Lower lobe of right lung (tissue), 2 donors: Measurements from ENCODE around the gene WDR93. TPM values are rescaled to one million over a fixed set of nuclear protein-coding genes. Genes with fewer than 3 reads are reported as not detected.
"Not testable (repeated sequence)": the region's sequence is repeated elsewhere in the genome, so short reads cannot be mapped to it uniquely, and the experiment has no call there.

Experiments used
- ATAC-seq, 2 donors: fragments of 200-7000 bp; cut with Tn5 transposase; one replicate each; pipeline ENCODE4 v1.9.1; 2020 to 2022; ENCODE audit warnings: mild to moderate bottlenecking in 2 of 2, moderate library complexity in 2 of 2
- DNase-seq: peaks from one replicate; pipeline ENCODE4 v3.0.0-alpha.2; 2020
- H3K27ac ChIP-seq: fragments of 200-600 bp; one replicate; pipeline ENCODE4 v1.8.0; 2022
- H3K27me3 ChIP-seq: fragments of 200-600 bp; one replicate; pipeline ENCODE4 v1.8.0; 2022; ENCODE audit warnings: low read depth
- H3K36me3 ChIP-seq: fragments of 200-600 bp; one replicate; pipeline ENCODE4 v1.8.0; 2022; ENCODE audit warnings: mild to moderate bottlenecking
- H3K4me1 ChIP-seq: fragments of 200-600 bp; one replicate; pipeline ENCODE4 v1.8.0; 2022
- H3K4me3 ChIP-seq: fragments of 200-600 bp; one replicate; pipeline ENCODE4 v1.8.0; 2022; ENCODE audit warnings: mild to moderate bottlenecking
- H3K9me3 ChIP-seq: fragments of 200-600 bp; one replicate; pipeline ENCODE4 v1.8.0; 2022
- intact Hi-C: fragments of 100-400 bp; cut with DNase I; formaldehyde crosslinking; loops from one replicate; pipeline ENCODE4 v1.11.0; 2022
- total RNA-seq: library from RNA; stranded (reverse); fragmentation: NEBNext Ultra II Directional; extraction: Animal tissue kit (Norgen Biotek cat#: 25700); gene quantifications from one replicate; pipeline ENCODE4 v1.2.1, GENCODE V29; 2021
- TF ChIP-seq, protein P1 (sequence below): fragments of 200-600 bp; IDR thresholded peaks from one replicate; pipeline ENCODE4 v1.8.0; 2022; ENCODE audit warnings: antibody characterized with exemption, mild to moderate bottlenecking
- donor health status: DM: no; HTN: yes; CAD: no; lungs with severe emphysema.

Gene WDR93
- total RNA-seq, 1 donor from 2014 or later = 1.2 TPM

DNA sequence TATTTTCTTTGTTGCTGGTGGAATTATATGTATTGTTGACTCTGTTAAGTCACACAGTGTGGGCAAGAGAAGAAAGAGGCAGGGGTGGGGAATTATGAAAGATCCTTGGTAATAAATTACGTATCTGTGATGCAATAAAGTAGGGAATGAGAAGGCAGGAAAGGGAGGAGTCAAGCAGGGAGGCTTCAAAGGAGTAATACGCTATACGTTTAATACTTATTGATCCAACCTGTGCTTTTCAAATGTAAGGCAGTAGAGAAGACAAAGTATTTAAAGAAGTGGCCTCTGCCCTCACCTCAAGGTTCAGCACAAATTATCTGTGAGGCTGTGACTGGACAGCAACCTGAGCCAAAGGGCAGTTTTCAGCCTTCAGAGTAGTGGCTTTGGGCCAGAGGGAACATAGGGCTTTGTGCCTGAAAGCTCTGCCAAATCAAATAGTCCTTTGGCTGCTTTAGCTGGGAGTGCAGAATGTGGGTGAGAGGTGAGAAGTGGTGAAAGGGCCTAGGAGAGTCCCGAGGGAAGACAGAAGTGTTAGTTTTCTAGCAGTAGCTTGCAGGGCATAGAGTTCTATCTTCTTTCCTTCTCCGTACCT lies 10.2 kb upstream of the WDR93 start:
- no peaks in the 10 kb centered on the region for H3K9me3 ChIP-seq
- TF ChIP-seq, protein P1, sequence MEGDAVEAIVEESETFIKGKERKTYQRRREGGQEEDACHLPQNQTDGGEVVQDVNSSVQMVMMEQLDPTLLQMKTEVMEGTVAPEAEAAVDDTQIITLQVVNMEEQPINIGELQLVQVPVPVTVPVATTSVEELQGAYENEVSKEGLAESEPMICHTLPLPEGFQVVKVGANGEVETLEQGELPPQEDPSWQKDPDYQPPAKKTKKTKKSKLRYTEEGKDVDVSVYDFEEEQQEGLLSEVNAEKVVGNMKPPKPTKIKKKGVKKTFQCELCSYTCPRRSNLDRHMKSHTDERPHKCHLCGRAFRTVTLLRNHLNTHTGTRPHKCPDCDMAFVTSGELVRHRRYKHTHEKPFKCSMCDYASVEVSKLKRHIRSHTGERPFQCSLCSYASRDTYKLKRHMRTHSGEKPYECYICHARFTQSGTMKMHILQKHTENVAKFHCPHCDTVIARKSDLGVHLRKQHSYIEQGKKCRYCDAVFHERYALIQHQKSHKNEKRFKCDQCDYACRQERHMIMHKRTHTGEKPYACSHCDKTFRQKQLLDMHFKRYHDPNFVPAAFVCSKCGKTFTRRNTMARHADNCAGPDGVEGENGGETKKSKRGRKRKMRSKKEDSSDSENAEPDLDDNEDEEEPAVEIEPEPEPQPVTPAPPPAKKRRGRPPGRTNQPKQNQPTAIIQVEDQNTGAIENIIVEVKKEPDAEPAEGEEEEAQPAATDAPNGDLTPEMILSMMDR = no peak
- H3K27ac ChIP-seq = peak overlapping the region; percentile 59
- ATAC-seq (peak; percentile 95 to 97), DNase-seq (no peak)
- H3K27me3 ChIP-seq = no peaks in the 10 kb centered on the region
- H3K36me3 ChIP-seq = peaks cover 16% of the 10 kb centered on the region
- H3K4me1 ChIP-seq = peaks cover 19% of the 10 kb centered on the region
- intact Hi-C loops = no loop called here
- H3K4me3 ChIP-seq = no peak overlapping the region

DNA sequence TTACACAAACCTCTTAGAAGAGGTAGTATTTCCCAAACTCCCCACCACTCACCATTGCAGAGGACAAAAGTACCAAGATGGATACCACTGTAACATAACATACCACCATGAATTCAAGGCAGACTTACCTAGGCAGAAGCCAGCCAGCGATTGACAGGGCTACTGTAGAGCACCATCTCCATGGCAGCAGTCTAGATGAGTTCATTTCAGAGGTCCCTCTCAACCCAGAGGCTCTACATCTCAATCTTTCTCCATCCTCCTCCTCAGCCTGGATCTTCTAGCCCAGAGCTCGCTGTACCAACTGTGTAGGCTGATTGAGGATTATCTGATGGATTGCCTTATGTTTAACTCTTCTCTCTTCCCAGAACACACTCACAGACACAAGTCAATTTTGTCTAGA lies 9.5 kb upstream of the WDR93 start:
- TF ChIP-seq, protein P1 = no peak
- peak overlapping the region; percentile 59 for H3K27ac ChIP-seq
- H3K4me1 ChIP-seq = peaks cover 19% of the 10 kb centered on the region
- ATAC-seq (peak in 1 of 2 donors; percentile 9), DNase-seq (no peak)
- peaks cover 20% of the 10 kb centered on the region for H3K36me3 ChIP-seq
- H3K27me3 ChIP-seq = no peaks in the 10 kb centered on the region
- H3K9me3 ChIP-seq = no peaks in the 10 kb centered on the region
- intact Hi-C loops = no loop called here
- no peak overlapping the region for H3K4me3 ChIP-seq

DNA sequence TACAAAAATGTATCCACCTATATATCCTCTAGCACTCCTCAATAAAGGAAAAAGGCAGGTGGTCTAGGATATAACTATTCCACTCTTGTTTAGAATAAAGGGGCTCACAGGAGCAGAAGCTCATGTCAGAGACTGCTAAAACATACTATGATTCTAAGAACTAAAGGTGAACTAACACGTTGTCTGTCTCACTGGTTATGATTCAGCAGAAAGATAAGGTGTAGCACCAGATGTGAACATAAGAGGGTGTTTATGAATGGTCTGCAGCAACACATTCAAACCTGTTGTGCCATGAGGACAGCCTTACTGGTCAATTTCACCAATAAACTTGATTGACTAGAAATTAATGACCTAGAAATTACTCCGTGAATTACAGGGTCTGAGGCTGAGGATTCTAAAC lies 4.6 kb upstream of the WDR93 start:
- no peak overlapping the region for H3K27ac ChIP-seq
- ATAC-seq (no peak), DNase-seq (no peak)
- peaks cover 12% of the 10 kb centered on the region for H3K4me1 ChIP-seq
- no peak overlapping the region for H3K4me3 ChIP-seq
- intact Hi-C loops = no loop called here
- peaks cover 22% of the 10 kb centered on the region for H3K36me3 ChIP-seq
- TF ChIP-seq, protein P1 = no peak
- H3K27me3 ChIP-seq = no peaks in the 10 kb centered on the region
- no peaks in the 10 kb centered on the region for H3K9me3 ChIP-seq

DNA sequence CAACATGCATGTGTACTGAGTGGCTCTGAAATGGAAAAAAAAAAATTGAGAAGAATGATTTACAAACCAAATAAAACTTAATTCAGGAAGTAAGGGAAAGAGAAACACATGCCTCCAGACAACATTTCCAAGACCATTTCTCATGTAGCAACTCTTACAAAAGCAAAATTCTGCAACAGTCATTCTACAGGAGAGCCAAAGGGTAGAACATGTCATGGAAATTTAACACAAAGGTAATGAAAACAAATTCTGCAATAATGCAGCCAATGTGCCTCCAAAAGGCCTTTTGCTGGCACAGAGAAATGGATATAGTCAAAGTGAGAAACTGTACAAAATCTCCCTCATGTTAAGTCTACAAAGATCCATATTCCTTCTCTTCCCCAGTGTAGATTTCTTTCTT lies 4.1 kb upstream of the WDR93 start:
- Histone ChIP-seq H3K4me1 (peaks cover 12% of the 10 kb centered on the region), H3K27me3 (no peaks in the 10 kb centered on the region), H3K9me3 (no peaks in the 10 kb centered on the region), H3K4me3 (no peak overlapping the region), H3K36me3 (peaks cover 22% of the 10 kb centered on the region), H3K27ac (no peak overlapping the region)
- intact Hi-C loops = no loop called here
- TF ChIP-seq, protein P1 = no peak
- ATAC-seq = no peak
- no peak for DNase-seq

DNA sequence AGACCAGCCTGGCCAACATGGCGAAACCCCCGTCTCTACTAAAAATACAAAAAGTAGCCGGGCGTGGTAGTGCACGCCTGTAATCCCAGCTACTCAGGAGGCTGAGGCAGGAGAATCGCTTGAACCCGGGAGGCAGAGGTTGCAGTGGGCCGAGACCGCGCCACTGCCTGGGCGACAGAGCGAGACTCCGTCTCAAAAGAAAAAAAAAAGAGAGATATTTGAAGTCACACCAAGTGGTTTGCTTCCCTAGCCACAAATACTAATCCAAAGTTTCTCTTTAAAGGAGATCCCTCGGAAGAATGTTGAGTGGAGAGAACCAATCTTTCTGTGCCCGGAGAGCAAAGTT lies 708 bp upstream of the WDR93 start:
- peak in 1 of 2 donors; percentile 4 for ATAC-seq
- intact Hi-C loops, DNase-seq, H3K9me3 ChIP-seq, H3K36me3 ChIP-seq, H3K27me3 ChIP-seq: not testable (repeated sequence)
- peaks cover 12% of the 10 kb centered on the region for H3K4me1 ChIP-seq
- peak overlapping the region; percentile 81 for H3K27ac ChIP-seq
- peak overlapping the region; percentile 96 for H3K4me3 ChIP-seq

DNA sequence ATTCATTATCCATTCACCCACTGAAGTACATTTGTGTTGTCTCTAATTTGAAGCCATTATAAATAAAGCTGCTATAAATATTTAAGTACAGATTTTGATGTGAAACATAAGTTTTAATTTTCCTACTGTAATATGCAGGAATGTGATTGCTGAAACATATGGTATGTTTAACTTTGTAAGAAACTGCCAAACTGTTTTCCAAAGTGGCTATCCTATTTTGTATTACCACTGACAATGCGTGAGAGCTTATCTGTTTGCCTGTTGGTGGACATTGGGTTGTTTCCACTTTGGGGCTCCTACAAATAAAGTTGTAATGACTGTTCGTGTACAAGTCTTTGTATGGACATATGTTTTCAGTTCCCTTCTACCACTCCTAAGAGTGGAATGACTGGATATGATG lies 2.5 kb downstream of the WDR93 start:
- H3K9me3 ChIP-seq = no peaks in the 10 kb centered on the region
- intact Hi-C loops = no loop called here
- TF ChIP-seq, protein P1 = no peak
- H3K36me3 ChIP-seq = no peaks in the 10 kb centered on the region
- ATAC-seq = no peak
- no peaks in the 10 kb centered on the region for H3K27me3 ChIP-seq
- DNase-seq = no peak
- no peak overlapping the region for H3K4me3 ChIP-seq
- peaks cover 12% of the 10 kb centered on the region for H3K4me1 ChIP-seq
- H3K27ac ChIP-seq = no peak overlapping the region
